Natural killer cell treated with Interleukin-12 subunit alpha and Interleukin-12 subunit beta and Interleukin-15 and Interleukin-18, amount 100 ng/mL, for 72 hours (primary cell): Measurements from ENCODE around the gene PEG3. TPM values are rescaled to one million over a fixed set of nuclear protein-coding genes. Genes with fewer than 3 reads are reported as not detected.
"Not testable (repeated sequence)": the region's sequence is repeated elsewhere in the genome, so short reads cannot be mapped to it uniquely, and the experiment has no call there.

Source experiments
- ATAC-seq, 2 donors: fragments of 150-1000 bp; cut with Tn5 transposase in 1 of 2; sonication (Bioruptor Pico), chemical (Tn5 transposase) in 1 of 2; 2 replicates each; pipeline ENCODE4 v1.10.0; 2021
- DNase-seq: peaks from one replicate; pipeline ENCODE4 v3.0.0; 2022; ENCODE audit warnings: low spot score
- H3K27ac Mint-ChIP-seq, 2 donors: 1 replicate in 1 of 2; 2 replicates in 1 of 2; pipeline ENCODE4 v1.8.0; 2022; ENCODE audit warnings: mixed read lengths in 2 of 2, mild to moderate bottlenecking in 1 of 2, moderate library complexity in 1 of 2
- H3K27me3 Mint-ChIP-seq, 2 donors: 1 replicate in 1 of 2; 2 replicates in 1 of 2; pipeline ENCODE4 v1.8.0; 2022; ENCODE audit warnings: mixed read lengths in 2 of 2
- H3K36me3 Mint-ChIP-seq: one replicate; pipeline ENCODE4 v1.8.0; 2022; ENCODE audit warnings: mixed read lengths
- H3K4me1 Mint-ChIP-seq, 2 donors: 1 replicate in 1 of 2; 2 replicates in 1 of 2; pipeline ENCODE4 v1.8.0; 2022; ENCODE audit warnings: low read depth in 2 of 2, mixed read lengths in 2 of 2, mild to moderate bottlenecking in 1 of 2
- H3K4me3 Mint-ChIP-seq: one replicate; pipeline ENCODE4 v1.8.0; 2022; ENCODE audit warnings: mixed read lengths
- H3K9me3 Mint-ChIP-seq: 2 replicates; pipeline ENCODE4 v1.8.0; 2022; ENCODE audit warnings: mixed read lengths
- total RNA-seq, 2 donors: library from RNA; stranded (reverse); gene quantifications; one replicate each; pipeline ENCODE4 v1.2.3, GENCODE V29; 2022

The PEG3 gene
- total RNA-seq, 2 donors from 2014 or later = not detected

- H3K4me1 Mint-ChIP-seq, H3K27ac Mint-ChIP-seq, ATAC-seq, H3K4me3 Mint-ChIP-seq, H3K27me3 Mint-ChIP-seq, DNase-seq: not testable (repeated sequence)
- Mint-ChIP-seq H3K36me3 (peaks cover 18% of the 10 kb centered on the region), H3K9me3 (peaks cover 30% of the 10 kb centered on the region)
Observed at GRCh38 chr19:56860409-56860808, 19.9 kb upstream of the PEG3 start.

DNA sequence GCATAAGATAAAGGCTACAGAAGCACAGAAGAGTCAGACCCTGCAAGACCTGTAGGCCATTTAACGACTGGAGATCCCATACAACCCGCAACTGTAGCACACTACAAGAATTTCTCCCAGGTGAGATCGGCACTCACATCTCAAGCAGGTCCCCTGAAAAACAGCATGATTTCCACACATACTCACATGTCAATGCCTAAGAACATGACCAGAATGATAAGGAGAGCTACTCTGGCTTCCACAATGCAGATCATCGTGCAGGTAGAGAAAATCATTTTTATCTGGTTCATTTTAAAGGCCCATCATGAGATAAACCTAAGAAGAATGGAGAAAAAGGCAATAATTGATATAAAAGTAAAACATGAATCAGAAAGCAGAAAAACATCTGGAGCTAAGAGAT, 17.5 kb upstream of the PEG3 start:
- peaks cover 7% of the 10 kb centered on the region for H3K36me3 Mint-ChIP-seq
- H3K9me3 Mint-ChIP-seq = peaks cover 24% of the 10 kb centered on the region
- ATAC-seq (no peak), DNase-seq (no peak)
- no peaks in the 10 kb centered on the region for H3K4me1 Mint-ChIP-seq
- no peak overlapping the region for H3K4me3 Mint-ChIP-seq
- H3K27me3 Mint-ChIP-seq = no peaks in the 10 kb centered on the region
- no peak overlapping the region for H3K27ac Mint-ChIP-seq

- H3K27me3 Mint-ChIP-seq = no peaks in the 10 kb centered on the region
- no peaks in the 10 kb centered on the region for H3K4me1 Mint-ChIP-seq
- ATAC-seq (no peak), DNase-seq (no peak)
- H3K36me3 Mint-ChIP-seq = peaks cover 11% of the 10 kb centered on the region
- no peak overlapping the region for H3K27ac Mint-ChIP-seq
- no peak overlapping the region for H3K4me3 Mint-ChIP-seq
- peaks cover 28% of the 10 kb centered on the region for H3K9me3 Mint-ChIP-seq
Observed at GRCh38 chr19:56856822-56857221, 16.3 kb upstream of the PEG3 start.

- Mint-ChIP-seq H3K36me3 (peaks cover 15% of the 10 kb centered on the region), H3K9me3 (peaks cover 22% of the 10 kb centered on the region)
- ATAC-seq, H3K27ac Mint-ChIP-seq, DNase-seq, H3K4me3 Mint-ChIP-seq, H3K27me3 Mint-ChIP-seq, H3K4me1 Mint-ChIP-seq: not testable (repeated sequence)
Observed at GRCh38 chr19:56852361-56852760, 11.8 kb upstream of the PEG3 start.

- no peaks in the 10 kb centered on the region for H3K27me3 Mint-ChIP-seq
- no peak overlapping the region for H3K4me3 Mint-ChIP-seq
- DNase-seq (no peak), ATAC-seq (no peak)
- H3K9me3 Mint-ChIP-seq = peaks cover 15% of the 10 kb centered on the region
- H3K27ac Mint-ChIP-seq = no peak overlapping the region
- no peaks in the 10 kb centered on the region for H3K4me1 Mint-ChIP-seq
- peaks cover 15% of the 10 kb centered on the region for H3K36me3 Mint-ChIP-seq
Observed at GRCh38 chr19:56848166-56848565, 7.6 kb upstream of the PEG3 start.

GRCh38 chr19:56842412-56842811, 1.9 kb upstream of the PEG3 start:
- ATAC-seq (no peak), DNase-seq (no peak)
- peaks cover 0 to 4% of the 10 kb centered on the region in 2 donors for H3K27me3 Mint-ChIP-seq
- H3K4me1 Mint-ChIP-seq = peaks cover 0 to 5% of the 10 kb centered on the region in 2 donors
- H3K4me3 Mint-ChIP-seq = no peak overlapping the region
- H3K9me3 Mint-ChIP-seq = peaks cover 8% of the 10 kb centered on the region
- H3K27ac Mint-ChIP-seq = no peak overlapping the region
- H3K36me3 Mint-ChIP-seq = peaks cover 13% of the 10 kb centered on the region

DNA sequence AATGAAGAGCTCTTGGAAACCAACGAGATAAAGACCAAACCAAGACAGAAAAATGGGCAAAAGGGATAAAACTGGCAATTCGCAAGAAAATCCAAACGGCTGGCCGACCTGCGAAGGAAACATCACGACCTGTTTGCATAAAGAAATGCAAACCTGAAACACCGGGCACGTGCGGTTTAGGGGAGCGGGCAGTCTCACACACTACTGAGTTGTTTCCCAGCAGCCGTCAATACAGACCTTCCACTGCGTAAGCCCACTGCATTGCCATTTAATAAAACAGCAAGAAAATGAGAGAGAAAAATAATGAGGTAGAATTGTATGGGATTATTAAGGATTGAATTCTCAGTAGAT, 642 bp upstream of the PEG3 start:
- Mint-ChIP-seq H3K27me3 (peaks cover 0 to 4% of the 10 kb centered on the region in 2 donors), H3K4me1 (peaks cover 0 to 5% of the 10 kb centered on the region in 2 donors), H3K36me3 (peaks cover 15% of the 10 kb centered on the region), H3K9me3 (peaks cover 5% of the 10 kb centered on the region), H3K4me3 (no peak overlapping the region), H3K27ac (no peak overlapping the region)
- ATAC-seq (no peak), DNase-seq (no peak)

- H3K36me3 Mint-ChIP-seq = peaks cover 26% of the 10 kb centered on the region
- H3K27ac Mint-ChIP-seq = no peak overlapping the region
- no peak overlapping the region for H3K4me3 Mint-ChIP-seq
- DNase-seq = no peak
- peaks cover 15% of the 10 kb centered on the region for H3K9me3 Mint-ChIP-seq
- H3K27me3 Mint-ChIP-seq = peaks cover 0 to 4% of the 10 kb centered on the region in 2 donors
- peaks cover 0 to 5% of the 10 kb centered on the region in 2 donors for H3K4me1 Mint-ChIP-seq
- ATAC-seq = no peak
Observed at GRCh38 chr19:56839652-56840450, 675 bp downstream of the PEG3 start.

DNA sequence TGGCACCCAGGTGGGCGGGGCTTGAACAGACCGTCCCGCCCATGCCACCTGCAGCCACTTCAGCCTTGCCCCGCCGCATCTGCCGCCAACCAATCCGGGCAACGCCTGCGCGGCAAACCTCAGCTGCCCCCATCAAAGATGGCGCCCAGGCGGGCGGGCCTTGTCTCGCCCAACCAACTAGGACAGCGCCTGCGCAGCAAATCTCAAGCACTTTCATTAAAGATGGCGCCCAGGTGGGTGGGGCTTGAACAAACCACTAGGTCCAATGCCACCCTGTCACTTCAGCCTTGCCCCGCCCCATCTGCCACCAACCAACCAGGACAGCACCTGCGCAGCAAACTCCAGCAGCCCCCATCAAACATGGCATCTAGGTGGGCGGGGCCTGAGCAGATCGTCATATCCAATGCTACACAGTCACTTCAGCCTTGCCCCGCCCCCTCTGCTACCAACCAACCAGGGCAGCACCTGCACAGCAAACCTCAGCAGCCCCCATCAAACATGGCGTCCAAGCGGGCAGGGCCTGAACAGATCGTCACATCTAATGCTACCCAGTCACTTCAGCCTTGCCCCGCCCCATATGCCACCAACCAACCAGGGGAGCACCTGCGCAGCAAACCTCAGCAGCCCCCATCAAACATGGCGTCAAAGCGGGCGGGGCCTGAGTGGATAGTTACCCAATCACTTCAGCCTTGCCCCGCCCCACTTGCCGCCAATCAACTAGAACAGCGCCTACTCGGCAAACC, 1.4 kb downstream of the PEG3 start:
- Mint-ChIP-seq H3K4me3 (no peak overlapping the region), H3K4me1 (peaks cover 0 to 5% of the 10 kb centered on the region in 2 donors), H3K27ac (no peak overlapping the region), H3K36me3 (peaks cover 26% of the 10 kb centered on the region), H3K9me3 (peaks cover 19% of the 10 kb centered on the region), H3K27me3 (peaks cover 0 to 4% of the 10 kb centered on the region in 2 donors)
- ATAC-seq = peak; percentile 6 to 11
- no peak for DNase-seq

DNA sequence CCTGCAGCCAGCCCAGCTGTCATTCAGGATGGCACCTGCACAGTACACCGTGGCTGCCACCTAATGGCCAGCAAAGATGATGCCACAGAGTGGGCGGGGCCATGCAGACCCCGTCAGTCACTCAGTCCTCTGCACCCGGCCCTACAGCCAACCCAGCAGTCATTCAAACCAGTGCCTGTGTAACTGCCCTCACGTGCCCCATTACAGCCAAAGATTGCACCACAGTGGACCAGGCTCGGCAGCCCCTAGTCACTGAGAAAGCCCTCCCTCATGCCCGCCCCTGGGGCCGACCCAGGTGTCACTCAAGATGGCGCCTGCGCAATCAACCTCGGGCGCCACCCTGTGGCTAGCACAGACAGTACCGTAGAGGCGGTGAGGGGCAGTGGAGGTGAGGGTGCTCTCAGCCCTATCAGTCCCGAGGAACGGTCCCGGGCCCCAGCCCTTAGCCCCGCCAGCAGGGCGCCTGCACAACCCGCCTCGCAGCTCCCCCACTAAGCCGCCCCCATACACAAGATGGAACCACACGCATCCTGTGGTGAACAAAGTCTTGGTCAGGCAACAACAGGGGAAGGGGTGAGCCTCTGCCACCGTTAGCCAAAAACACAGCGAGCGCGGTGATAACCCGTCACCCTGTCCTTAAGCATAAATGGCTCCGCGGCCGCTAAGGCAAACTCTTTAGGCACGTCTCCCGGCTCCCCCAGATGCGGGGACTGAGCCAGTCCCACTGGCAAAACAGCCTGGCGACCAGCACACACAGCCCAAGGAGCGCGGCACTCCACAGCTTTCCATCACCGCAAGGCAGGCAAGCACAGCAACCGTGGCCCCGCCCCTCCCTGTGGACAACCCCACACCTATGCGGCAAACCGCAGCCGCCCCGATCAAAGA, 2.3 kb downstream of the PEG3 start:
- H3K9me3 Mint-ChIP-seq = peaks cover 21% of the 10 kb centered on the region
- peaks cover 26% of the 10 kb centered on the region for H3K36me3 Mint-ChIP-seq
- H3K27ac Mint-ChIP-seq = no peak overlapping the region
- DNase-seq = no peak
- no peak overlapping the region for H3K4me3 Mint-ChIP-seq
- peaks cover 0 to 5% of the 10 kb centered on the region in 2 donors for H3K4me1 Mint-ChIP-seq
- peaks cover 0 to 4% of the 10 kb centered on the region in 2 donors for H3K27me3 Mint-ChIP-seq
- ATAC-seq = peak in 1 of 2 donors; percentile 34

DNA sequence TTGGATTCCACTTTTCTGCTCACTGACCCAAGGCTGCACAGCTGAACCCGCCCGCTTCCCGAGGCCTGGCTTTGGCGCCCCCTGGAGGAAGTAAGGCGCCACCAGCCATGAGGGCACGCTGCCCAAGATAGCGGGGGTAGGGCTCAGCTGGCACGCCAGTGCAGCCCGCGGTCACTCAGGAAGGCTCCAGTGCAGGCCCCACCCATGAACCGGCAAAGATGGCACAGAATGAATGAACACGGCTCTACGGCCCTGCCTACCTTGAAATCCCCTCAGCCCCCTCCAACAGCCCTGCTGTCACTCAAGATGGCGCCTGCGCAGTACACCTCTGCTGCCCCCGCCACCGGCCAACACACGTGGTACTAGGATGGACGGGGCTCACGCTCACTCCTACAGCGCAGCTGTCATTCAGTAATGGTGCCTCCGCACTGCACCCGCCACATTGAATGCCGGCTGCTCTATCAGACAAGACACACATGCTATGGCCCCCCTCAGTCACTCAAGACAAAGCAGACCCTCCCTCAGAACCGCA, 3.0 kb downstream of the PEG3 start:
- no peak overlapping the region for H3K4me3 Mint-ChIP-seq
- no peak for ATAC-seq
- H3K36me3 Mint-ChIP-seq = peaks cover 26% of the 10 kb centered on the region
- H3K4me1 Mint-ChIP-seq = peaks cover 0 to 5% of the 10 kb centered on the region in 2 donors
- no peak for DNase-seq
- peaks cover 22% of the 10 kb centered on the region for H3K9me3 Mint-ChIP-seq
- H3K27me3 Mint-ChIP-seq = peaks cover 0 to 4% of the 10 kb centered on the region in 2 donors
- H3K27ac Mint-ChIP-seq = no peak overlapping the region

DNA sequence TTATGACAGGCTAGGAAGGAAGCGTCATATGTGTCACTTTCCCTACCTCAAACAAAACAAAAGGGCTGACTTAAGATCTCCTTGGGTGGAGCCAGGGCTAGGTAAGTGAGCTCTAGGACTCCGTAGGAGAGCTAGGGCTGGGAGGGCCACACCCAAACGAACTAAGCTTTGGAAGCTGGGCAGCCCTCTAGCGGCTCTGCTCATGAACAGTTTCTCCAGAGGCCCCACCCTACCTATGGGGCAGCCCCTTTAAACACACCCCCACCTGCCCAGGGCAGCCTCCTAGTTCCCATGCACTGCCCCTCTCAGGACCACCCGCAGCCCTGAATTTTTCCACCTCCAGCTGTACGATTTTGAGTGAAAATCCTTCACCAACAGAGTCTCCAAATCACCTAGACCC, 3.5 kb downstream of the PEG3 start:
- H3K4me1 Mint-ChIP-seq = peaks cover 0 to 5% of the 10 kb centered on the region in 2 donors
- no peak overlapping the region for H3K4me3 Mint-ChIP-seq
- no peak for ATAC-seq
- peaks cover 26% of the 10 kb centered on the region for H3K36me3 Mint-ChIP-seq
- H3K27ac Mint-ChIP-seq = no peak overlapping the region
- no peak for DNase-seq
- peaks cover 0 to 4% of the 10 kb centered on the region in 2 donors for H3K27me3 Mint-ChIP-seq
- peaks cover 26% of the 10 kb centered on the region for H3K9me3 Mint-ChIP-seq

DNA sequence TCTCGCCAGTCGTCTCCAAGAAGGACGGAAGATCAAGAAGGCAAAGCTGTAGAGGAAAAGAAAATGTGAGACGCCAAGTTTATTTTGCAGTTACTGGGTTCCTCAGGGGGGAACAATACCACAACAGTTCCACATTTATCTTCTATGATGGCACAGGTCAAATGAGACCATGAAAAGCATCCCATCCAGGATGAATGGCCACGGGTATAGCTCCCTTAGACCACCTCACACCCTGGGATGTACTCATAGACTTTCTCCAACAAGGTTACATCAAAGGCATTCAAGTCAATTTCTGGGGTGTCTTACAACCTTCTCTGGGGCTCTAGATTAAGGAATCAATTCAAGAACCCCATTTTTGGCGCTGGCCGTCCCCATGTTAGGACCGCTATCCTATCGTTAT, 4.5 kb downstream of the PEG3 start:
- H3K9me3 Mint-ChIP-seq = peaks cover 24% of the 10 kb centered on the region
- peaks cover 0 to 3% of the 10 kb centered on the region in 2 donors for H3K27me3 Mint-ChIP-seq
- H3K4me1 Mint-ChIP-seq = peaks cover 0 to 5% of the 10 kb centered on the region in 2 donors
- H3K27ac Mint-ChIP-seq = no peak overlapping the region
- H3K36me3 Mint-ChIP-seq = peaks cover 24% of the 10 kb centered on the region
- H3K4me3 Mint-ChIP-seq = no peak overlapping the region
- DNase-seq = no peak
- no peak for ATAC-seq
